Activated CD4-positive, alpha-beta T cell treated with anti-CD3 and anti-CD28 coated beads, Interleukin-2, Interleukin-6, amounts not matched to agents 100 ng/mL and 50 ng/mL, durations not matched to agents 16 hours and 8 hours (primary cell): ENCODE measurements around the gene ZBTB48.
"Not testable (repeated sequence)": the region's sequence is repeated elsewhere in the genome, so short reads cannot be mapped to it uniquely, and the experiment has no call there.

Source experiments
- DNase-seq: peaks from one replicate; pipeline ENCODE4 v3.0.0-alpha.2; 2020

The ZBTB48 gene

GRCh38 chr1:6579374-6580118 lies at the start of gene ZBTB48:
ZBTB48 (plus strand) TSS chr1:6579994; CDS start chr1:6580610, 616 bp downstream.
- DNase-seq: peak; percentile 99

GRCh38 chr1:6530504-6531160 lies 49.2 kb upstream of the ZBTB48 start:
- DNase-seq: no peak

DNA sequence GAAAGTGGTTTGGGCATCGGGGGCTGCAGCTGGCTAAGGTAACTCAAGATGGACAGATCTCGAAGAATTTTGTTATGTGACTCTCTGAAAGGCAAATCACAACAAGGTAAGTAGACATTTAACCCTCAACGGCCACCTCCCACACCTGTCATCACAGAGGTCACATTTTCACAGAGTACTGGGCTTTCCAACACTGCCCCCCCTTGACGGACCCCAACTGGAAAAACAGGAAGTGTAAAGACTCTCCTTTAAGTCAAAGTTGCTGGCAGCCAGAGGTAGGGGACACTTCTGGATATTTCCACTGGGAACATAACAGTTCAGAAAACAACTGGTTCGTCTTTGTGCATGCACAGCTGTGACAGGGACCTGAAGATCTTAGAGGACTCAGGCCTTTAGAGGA lies 47.8 kb upstream of the ZBTB48 start:
- DNase-seq: no peak

GRCh38 chr1:6534248-6534822 lies 45.5 kb upstream of the ZBTB48 start:
- DNase-seq: no peak

GRCh38 chr1:6535214-6535613 lies 44.6 kb upstream of the ZBTB48 start:
- no peak for DNase-seq

GRCh38 chr1:6536291-6536690 lies 43.5 kb upstream of the ZBTB48 start:
- DNase-seq: no peak

DNA sequence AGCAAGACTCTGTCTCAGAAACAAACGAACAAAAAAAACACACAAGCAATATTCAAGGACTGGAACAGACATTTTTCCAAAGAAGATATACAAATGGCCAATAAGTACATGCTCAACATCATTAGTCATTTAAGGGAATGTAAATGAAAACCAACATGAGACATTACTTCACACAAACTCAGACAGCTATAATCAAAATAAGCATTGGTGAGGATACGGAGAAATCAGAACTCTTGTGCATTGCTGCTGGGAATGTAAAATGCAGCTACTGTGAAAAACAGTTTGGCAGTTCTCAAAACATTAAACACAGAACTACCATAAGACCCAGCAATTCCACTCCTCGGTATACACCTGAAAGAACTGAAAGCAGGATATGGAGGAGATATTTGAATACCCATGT lies 40.8 kb upstream of the ZBTB48 start:
- no peak for DNase-seq

GRCh38 chr1:6544831-6545230 lies 35.0 kb upstream of the ZBTB48 start:
- DNase-seq: peak; percentile 51

DNA sequence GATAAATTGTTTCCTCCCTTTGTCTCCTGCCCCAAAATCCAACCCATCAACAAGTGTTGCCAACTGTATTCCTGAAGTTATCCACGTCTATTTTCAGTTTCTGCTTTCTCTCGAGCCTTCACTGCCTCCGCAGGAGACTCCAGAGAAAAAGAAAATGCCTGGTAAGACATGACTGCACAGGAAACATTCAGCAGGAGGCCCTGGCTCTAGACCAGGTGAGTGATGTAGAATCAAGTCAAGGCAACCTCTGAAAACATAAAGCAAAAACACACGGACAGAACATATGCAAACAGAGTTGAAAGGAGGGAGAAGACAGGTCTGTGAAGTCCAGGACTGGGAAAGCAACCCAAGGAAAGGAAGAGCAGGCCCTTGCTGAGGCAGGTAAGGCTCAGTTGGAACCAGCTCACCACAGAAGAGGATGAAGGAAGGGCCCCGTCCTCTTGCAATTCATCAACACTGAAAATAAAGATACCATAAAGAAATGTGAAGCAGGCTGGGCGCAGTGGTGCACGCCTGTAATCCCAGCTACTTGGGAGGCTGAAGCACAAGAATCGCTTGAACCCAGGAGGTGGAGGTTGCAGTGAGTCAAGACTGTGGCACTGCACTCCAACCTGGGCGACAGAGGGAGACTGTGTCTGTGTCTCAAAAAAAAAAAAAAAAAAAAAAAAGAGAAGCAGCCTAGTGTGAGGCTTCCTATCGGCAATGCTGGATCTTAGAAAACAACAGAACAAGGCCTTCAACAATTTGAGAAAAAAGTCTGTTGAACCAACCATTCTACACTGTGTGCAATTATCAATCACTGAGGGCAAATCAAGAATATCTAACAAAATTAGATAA lies 34.3 kb upstream of the ZBTB48 start:
- DNase-seq: no peak

DNA sequence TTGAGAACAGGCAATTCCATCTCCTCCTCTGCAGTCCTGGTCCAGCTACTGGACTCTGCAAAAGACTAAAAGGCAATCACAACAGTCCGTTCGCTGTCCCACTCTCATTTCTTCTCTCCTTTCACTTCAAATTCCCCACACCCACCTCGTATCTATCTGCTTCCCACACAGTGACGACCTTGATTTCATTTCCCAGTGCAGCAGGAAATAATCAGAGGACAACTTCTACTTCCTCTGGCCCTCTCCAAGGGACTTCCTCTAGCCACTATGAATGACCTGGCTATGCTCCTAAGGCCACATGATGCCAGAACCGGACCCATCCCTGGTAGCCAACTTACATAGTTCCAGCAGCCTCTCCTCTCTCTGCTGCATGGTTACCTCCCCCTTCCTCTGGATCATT lies 33.5 kb upstream of the ZBTB48 start:
- no peak for DNase-seq

GRCh38 chr1:6547301-6547700 lies 32.5 kb upstream of the ZBTB48 start:
- DNase-seq: no peak

- DNase-seq: peak; percentile 97
These were observed 25.5 kb upstream of the ZBTB48 start, which contains the start of gene NOL9 for GRCh38 chr1:6554031-6554906. NOL9 (minus strand) TSS chr1:6554513; CDS start chr1:6554502, 11 bp downstream.

DNA sequence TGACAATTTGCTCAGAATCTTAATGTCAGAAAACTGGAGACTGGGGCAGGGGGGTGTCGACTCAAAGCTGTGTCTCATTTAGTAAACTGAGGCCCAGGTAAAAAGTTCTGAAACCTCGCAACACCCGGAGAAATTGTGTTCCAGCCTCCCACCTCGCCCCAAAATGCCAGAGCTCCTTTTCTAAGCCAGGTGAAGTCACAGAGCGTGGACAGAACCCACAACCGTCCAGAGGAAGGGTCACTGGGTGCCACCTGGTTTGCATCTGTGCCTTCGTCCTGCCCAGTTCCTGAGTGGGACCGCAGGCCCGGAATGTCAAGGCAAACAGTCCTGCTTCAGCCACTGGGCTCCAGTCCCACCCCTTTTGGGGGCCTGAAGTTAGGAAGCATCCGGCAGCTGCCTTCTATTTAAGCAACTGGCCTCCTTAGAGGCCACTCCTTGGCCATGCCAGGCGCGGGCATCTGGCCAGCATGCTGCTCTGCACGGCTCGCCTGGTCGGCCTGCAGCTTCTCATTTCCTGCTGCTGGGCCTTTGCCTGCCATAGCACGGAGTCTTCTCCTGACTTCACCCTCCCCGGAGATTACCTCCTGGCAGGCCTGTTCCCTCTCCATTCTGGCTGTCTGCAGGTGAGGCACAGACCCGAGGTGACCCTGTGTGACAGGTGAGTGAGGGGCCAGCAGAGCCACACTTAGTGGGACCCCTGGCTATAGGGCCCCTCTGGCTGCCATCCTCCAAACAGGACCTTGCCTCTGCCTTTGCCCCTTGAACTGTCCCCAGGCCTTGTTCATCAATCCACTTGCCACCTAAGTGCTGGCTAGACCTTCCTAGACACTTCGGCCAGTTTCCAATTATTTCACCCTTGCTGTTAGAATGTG lies 24.7 kb upstream of the ZBTB48 start, which contains the start of gene TAS1R1:
Gene TAS1R1 (plus strand): TSS at position 401 of the 872 bp plus-strand sequence. CDS start 67 bp downstream, at position 468.
- DNase-seq: no peak

- no peak for DNase-seq
These were observed 22.2 kb upstream of the ZBTB48 start for GRCh38 chr1:6557597-6557996.

- not testable (repeated sequence) for DNase-seq
These were observed 20.6 kb upstream of the ZBTB48 start for GRCh38 chr1:6559161-6559560.

DNA sequence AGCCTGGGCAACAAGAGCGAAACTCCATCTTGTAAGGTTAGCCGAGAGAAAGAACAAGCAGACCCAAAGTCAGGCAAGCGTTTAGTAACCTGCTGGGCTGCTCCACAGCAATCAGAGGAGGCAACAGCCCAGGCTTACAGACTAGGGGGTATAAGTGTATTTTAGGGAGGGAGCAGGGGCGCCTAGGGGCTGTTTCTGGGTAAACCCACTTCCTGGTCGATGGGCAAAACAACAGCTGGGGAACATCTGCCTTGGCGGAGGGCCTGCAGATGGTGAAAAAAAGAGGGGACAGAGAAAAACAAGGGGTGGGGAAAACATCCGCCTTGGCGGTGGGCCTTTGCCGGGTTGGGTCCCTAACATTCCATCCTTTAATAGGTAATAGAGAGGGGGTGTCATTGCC lies 19.5 kb upstream of the ZBTB48 start:
- DNase-seq: no peak

DNA sequence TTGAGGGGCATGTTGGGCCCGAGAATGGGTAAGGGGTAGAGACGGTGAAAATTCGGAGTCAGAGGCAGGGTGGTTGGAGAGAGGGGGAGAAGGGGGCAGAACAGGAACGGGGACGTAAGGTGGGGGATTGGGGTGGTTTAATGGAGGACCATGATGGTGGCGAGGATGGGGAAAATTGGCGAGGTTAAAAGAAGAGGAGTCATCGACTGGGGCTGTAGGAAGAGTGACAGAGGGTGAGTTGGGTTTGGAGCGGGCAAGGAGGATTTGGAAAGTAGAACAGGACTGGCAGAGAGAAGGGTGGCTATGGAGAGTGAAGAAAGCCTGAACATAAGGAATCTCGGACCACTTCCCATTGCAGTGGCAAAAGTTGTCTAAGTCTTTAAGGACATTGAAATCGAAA lies 10.8 kb upstream of the ZBTB48 start:
- no peak for DNase-seq

DNA sequence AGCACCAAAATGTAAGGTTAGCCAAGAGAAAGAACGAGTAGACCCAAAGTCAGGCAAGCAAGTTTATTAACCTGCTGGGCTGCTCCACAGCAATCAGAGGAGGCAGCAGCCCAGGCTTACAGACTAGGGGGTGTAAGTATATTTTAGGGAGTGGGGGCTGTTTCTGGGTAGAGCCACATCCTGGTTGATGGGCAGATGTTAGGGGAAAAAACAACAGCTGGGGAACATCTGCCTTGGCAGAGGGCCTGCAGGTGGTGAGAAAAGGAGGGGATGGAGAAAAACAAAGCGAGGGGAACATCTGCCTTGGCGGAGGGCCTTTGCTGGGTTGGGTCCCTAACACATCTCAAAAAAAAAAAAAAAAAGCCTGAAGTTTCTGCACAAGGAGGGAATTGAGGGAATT lies 9.7 kb upstream of the ZBTB48 start:
- DNase-seq: no peak

GRCh38 chr1:6570987-6571386 lies 8.8 kb upstream of the ZBTB48 start:
- no peak for DNase-seq

DNA sequence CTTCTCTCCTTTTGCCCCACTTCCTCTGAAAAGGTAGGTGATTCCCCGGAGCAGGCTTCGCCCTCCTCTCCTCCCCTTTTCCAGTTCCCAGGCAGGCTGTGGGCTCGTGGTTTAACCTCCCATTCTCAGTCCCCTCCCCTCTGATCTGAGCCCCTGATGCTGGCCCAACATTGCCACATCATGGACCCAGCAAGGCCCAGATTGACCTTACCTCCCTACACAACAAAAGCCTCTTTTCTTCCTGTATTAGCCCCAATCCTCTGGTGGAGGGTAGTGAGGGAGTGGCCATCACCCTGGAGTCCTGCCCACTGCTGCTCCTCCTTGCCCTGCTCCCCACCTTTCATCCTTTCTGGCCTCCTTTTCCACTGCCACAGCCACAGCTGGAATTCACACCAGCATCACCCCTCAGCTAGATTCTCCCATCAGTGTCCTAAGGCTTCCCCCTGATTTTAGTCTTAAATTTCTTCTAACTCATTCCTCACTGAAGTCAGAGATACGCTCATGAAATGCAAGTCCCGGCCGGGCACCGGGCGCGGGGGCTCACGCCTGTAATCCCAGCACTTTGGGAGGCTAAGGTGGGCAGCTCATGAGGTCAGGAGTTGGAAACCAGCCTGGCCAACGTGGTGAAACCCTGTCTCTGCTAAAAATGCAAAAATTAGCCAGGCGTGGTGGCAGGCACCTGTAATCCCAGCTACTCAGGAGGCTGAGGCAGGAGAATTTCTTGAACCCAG lies 7.0 kb upstream of the ZBTB48 start:
- DNase-seq: no peak
